Measurements from ENCODE around the gene SETBP1.
A peak's percentile ranks its signal among the peaks of the same experiment; 100 is the strongest.

Gene SETBP1

DNA sequence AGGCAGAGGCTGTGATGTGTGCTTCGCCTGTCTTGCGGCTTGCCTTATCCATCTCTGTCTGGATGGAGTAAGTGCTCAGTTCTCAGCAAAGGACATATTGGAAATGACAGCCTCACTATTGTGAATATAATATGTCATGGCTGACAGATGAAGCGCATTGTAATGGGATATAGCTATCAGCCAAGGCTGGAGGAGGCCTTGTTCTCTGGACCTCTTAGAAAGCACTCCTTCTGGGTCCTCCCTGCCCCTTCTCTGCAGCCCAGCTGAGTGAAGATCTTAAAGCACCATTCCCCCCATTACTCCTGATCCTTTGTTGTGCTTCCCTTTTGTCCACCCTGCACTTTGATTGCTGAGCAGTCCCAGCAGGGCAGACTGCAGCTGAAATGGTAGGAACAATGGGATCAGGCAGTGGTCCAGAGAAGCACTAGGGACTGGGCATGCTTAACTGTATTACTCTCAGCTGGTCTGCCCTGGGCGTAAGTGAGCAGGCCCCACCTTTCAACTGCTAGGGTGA lies 265.3 kb downstream of the SETBP1 start:
- no peak overlapping the region for H3K27ac ChIP-seq
- no peak for DNase-seq (ENCODE audit: low read depth, low spot score)

DNA sequence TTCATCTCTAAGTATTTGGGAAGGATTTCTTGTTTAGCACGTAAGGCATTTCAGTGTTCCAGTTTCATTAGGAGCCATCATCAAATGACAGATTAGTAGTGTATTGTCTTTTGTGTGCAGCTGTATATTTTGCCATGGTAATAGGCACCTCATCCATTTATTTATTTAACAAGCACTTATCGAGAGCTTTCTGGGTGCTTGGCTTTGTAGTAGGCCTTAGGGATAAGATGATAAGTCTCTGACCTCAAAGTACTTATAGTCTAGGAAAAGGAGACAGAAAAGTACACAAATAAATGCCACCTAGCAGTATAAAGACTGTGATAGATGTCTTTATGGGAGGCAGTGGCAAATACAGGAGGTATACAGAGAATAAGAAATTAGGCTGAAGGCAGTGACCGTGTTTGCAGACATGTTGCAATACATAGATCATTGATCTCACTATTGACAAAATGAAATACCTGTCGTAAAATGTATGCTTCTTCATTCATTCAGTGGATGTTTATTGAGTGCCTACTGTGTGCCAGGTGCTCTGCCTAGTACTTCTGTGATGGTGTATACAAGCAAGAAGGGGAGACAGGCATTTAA lies 265.9 kb downstream of the SETBP1 start:
- H3K27ac ChIP-seq = no peak overlapping the region
- no peak for DNase-seq (ENCODE audit: low read depth, low spot score)

DNA sequence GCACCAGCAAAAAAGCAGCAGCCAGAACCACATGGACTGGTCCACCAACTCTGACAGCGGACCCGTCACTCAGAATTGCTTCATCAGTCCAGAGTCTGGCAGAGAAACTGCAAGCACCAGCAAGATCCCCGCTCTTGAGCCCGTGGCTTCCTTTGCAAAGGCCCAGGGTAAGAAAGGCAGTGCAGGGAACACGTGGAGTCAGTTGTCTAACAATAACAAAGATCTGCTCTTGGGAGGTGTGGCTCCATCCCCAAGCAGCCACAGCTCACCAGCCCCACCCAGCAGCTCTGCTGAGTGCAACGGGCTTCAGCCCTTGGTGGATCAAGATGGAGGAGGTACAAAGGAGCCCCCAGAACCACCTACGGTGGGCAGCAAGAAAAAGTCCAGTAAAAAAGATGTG lies 269.3 kb downstream of the SETBP1 start:
- no peak for DNase-seq (ENCODE audit: low read depth, low spot score)
- H3K27ac ChIP-seq = no peak overlapping the region

GRCh38 chr18:44950685-44951195 lies 270.1 kb downstream of the SETBP1 start:
- no peak overlapping the region for H3K27ac ChIP-seq
- DNase-seq (ENCODE audit: low read depth, low spot score) = no peak

- H3K27ac ChIP-seq = no peak overlapping the region
- no peak for DNase-seq (ENCODE audit: low read depth, low spot score)
These were observed 271.1 kb downstream of the SETBP1 start for GRCh38 chr18:44951748-44952147.

GRCh38 chr18:44954257-44954656 lies 273.6 kb downstream of the SETBP1 start:
- no peak for DNase-seq (ENCODE audit: low read depth, low spot score)
- H3K27ac ChIP-seq = no peak overlapping the region

GRCh38 chr18:44955825-44956224 lies 275.1 kb downstream of the SETBP1 start:
- no peak overlapping the region for H3K27ac ChIP-seq
- no peak for DNase-seq (ENCODE audit: low read depth, low spot score)

- no peak overlapping the region for H3K27ac ChIP-seq
- no peak for DNase-seq (ENCODE audit: low read depth, low spot score)
These were observed 276.3 kb downstream of the SETBP1 start for GRCh38 chr18:44957025-44957424.

- no peak for DNase-seq (ENCODE audit: low read depth, low spot score)
- H3K27ac ChIP-seq = no peak overlapping the region
These were observed 276.8 kb downstream of the SETBP1 start for GRCh38 chr18:44957461-44957860.

- no peak for DNase-seq (ENCODE audit: low read depth, low spot score)
- no peak overlapping the region for H3K27ac ChIP-seq
These were observed 277.4 kb downstream of the SETBP1 start for GRCh38 chr18:44958040-44958439.

DNA sequence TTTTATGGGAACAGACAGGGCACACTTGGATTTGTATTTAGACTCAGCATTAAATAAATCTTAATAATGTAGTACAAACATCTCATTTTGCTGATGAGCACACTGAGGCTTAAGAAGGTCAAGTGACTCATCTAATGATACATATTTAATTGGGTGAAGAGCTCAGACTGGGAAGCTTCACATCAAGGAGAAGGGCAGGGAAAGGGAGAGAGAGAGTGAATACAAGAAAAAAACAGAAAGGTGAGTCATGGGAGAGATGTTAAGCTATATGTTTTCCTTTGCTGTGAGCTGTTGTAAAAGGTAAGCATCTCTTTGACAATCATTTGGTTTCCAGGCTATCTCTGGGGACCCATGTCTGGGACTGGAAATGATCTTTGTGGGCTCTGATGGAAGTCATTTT lies 277.8 kb downstream of the SETBP1 start:
- DNase-seq (ENCODE audit: low read depth, low spot score) = peak; percentile 49
- no peak overlapping the region for H3K27ac ChIP-seq

- DNase-seq (ENCODE audit: low read depth, low spot score) = no peak
These were observed 278.3 kb downstream of the SETBP1 start for GRCh38 chr18:44959013-44959412.

GRCh38 chr18:44960580-44960979 lies 279.9 kb downstream of the SETBP1 start:
- no peak for DNase-seq (ENCODE audit: low read depth, low spot score)
- no peak overlapping the region for H3K27ac ChIP-seq

More at GRCh38 chr18:44959013-44959412, 278.3 kb downstream of the SETBP1 start:
- no peak overlapping the region for H3K27ac ChIP-seq

DNA sequence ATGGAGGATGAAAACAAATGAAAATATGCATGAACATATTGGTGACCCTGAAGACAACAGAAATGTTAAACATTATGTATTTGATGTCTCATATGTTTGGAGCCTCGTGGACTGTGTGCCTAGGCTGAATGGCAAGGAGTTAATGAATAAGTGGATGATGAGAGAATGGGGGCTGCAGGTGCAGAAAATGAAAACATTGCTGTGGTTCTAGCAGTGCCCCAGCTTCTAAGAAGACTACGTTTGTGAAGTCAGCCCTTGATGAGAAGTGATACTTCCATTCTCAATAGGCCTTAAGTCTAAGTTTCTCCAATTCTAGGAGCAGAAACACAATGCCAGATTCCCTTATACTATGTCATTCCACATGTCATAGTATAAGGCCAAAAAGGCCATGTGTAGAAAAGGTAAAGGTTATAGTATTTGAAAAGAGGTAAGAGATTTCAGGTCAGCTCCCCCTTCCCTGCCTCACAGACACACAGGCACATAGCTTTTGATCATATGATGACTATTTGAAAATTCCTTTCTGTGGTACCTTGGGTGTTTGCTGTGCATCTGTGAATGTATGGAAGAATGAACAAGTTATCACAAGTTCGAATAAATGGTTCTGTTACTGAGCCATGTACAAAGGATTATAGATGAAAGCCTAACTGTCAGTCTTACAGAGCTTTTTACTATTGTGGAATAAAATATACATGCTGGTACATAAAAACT lies 280.8 kb downstream of the SETBP1 start:
- H3K27ac ChIP-seq = no peak overlapping the region
- no peak for DNase-seq (ENCODE audit: low read depth, low spot score)

- H3K27ac ChIP-seq = no peak overlapping the region
- no peak for DNase-seq (ENCODE audit: low read depth, low spot score)
These were observed 286.9 kb downstream of the SETBP1 start for GRCh38 chr18:44967599-44967998.

DNA sequence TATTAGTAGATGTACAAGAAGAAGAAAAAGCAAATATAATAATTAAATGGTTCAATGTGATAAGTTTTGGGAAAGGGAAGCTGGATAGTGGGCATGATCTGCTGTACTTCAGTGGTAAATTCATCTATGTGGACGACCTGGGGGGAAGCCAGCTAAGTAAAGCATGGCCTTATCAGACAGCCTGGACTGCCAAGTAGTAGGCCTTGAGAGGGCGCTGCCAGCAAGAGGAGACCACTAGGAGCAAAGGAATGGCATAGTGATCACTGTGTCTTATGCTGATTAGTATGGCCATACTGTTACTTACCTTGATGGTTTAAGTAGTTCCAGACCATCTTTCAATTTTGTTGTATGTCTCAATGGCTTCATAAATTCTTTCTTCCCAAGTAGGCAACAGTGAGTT lies 287.6 kb downstream of the SETBP1 start:
- no peak overlapping the region for H3K27ac ChIP-seq
- no peak for DNase-seq (ENCODE audit: low read depth, low spot score)

GRCh38 chr18:44969214-44969795 lies 288.6 kb downstream of the SETBP1 start:
- no peak overlapping the region for H3K27ac ChIP-seq
- DNase-seq (ENCODE audit: low read depth, low spot score) = no peak

GRCh38 chr18:44973282-44973681 lies 292.6 kb downstream of the SETBP1 start:
- no peak overlapping the region for H3K27ac ChIP-seq
- no peak for DNase-seq (ENCODE audit: low read depth, low spot score)

DNA sequence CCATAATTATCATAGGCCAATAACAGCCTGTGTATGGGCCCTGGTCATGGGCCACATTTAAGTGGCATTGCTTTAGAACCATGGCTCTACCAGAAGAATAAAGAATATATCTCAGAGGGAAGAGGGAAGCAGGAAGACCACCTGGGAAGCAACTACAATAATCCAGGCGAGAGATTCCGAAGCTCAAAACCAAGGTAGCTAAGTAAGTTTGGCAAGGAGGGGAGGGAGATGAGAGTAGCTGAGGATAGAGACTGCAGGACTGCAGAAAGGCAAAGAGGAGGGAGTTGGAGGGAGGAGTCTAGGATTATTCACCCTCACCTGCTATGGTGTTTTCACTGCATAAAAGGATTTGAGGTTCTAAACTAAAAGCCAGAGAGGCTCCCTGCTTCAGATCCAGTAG lies 293.5 kb downstream of the SETBP1 start:
- DNase-seq (ENCODE audit: low read depth, low spot score) = no peak

GRCh38 chr18:44977856-44978255 lies 297.2 kb downstream of the SETBP1 start:
- no peak overlapping the region for H3K27ac ChIP-seq
- DNase-seq (ENCODE audit: low read depth, low spot score) = no peak

More for the DNA sequence above, 293.5 kb downstream of the SETBP1 start:
- H3K27ac ChIP-seq = no peak overlapping the region

GRCh38 chr18:44979748-44980147 lies 299.1 kb downstream of the SETBP1 start:
- H3K27ac ChIP-seq = no peak overlapping the region
- no peak for DNase-seq (ENCODE audit: low read depth, low spot score)
